NCI-H146 (cell line): ENCODE data around the gene LGALS3BP.

Experiments used
- DNase-seq: peaks from one replicate; lab custom pipeline; 2025; lab: John Stamatoyannopoulos, UW

The LGALS3BP gene

DNA sequence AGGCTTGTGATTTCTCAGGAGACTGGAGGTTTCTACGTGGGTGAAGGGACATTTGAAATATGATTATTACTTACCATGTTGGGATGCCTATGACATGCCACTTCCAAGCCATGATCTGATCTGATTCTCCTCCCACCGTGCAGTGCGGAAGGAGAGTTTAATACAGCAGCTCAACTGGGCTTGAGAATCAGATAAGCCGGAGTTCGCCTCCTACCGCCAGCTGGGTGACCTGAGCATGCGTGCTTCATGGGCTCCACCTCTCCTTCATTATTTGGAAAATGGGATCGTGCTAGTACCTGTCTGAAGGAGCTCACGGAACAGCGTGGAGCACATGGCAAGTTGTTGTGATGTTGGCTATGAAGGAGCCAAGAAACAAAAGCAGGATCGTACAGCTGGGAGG is 42.2 kb downstream of the LGALS3BP start:
- DNase-seq: no peak

DNA sequence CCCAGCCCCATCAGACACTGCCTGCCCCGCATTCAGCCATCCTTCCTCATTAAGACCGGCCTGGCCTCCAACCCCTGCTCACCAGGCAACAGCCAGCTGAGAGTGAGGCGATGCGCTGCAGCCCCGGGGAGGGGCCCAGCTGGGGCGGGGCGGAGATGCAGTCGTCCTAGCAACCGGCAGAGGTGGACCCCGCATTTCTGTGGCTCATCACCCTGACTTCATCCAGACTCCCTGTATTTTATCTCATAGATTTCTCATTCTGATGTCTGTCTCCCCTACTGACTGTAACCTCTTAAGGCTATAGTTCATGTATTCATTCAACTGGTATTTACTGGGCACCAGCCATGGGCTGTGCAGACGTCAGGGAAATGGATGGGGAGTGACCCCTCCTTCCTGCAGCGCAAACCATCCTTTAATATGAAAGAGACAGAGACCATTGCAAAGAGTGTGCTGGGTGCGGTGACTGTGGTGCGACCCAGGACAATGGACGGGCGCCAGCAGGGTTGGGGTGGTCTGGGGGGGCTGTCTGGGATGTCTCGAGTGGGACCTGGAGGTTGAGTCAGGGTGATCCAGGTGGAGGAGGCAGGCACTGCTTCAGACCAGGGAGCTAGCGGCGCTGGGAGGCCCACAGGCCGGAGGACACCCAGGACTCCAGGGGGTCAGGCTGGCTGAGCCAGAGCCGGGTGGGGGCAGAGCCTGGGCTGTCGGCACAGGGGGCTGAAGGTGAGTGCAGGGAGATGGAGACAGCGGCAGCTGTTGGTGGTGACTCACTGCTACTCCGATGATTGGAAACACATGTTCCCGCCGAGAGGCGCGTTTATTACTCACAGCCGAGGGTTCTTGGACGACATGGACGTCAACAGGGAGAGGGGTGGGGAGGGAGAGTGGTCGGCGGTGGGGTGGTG is 44.1 kb downstream of the LGALS3BP start:
- DNase-seq: no peak

DNA sequence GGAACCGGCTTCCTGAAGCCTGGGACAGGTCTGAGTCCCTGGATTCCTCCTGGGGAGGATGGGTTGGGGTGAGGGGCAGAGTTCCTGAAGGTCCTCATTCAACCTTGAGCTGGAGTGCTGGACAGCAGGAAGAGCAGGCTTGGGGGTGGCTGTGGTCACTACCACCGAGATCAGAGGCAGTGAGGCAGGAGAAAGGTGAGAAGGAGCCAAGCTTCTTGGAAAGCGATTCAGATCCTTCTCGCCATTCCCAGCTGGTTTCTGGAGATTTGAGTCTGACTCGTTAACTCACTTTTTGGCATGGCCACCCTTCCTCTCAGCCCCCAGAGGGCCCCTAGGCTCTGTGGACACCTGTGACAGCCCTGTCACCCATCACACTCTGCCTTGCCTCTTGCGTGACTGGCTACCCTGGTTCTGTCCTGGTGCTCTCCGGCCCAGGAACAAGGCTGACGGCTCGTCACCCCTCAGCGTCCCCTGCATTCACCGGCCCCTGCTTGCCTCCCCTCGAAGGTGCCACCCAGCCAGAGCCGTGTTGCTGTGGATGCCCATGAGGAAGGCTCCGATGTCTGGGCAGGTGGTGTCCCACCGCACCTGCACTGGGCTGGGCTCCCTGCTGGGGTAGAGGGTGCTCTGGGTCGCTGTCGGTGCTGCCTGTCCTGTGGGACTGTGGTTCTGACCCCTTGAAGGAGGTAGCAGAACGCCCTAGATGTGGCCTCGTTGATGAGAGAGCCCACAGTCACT is 44.9 kb downstream of the LGALS3BP start:
- DNase-seq: no peak

DNA sequence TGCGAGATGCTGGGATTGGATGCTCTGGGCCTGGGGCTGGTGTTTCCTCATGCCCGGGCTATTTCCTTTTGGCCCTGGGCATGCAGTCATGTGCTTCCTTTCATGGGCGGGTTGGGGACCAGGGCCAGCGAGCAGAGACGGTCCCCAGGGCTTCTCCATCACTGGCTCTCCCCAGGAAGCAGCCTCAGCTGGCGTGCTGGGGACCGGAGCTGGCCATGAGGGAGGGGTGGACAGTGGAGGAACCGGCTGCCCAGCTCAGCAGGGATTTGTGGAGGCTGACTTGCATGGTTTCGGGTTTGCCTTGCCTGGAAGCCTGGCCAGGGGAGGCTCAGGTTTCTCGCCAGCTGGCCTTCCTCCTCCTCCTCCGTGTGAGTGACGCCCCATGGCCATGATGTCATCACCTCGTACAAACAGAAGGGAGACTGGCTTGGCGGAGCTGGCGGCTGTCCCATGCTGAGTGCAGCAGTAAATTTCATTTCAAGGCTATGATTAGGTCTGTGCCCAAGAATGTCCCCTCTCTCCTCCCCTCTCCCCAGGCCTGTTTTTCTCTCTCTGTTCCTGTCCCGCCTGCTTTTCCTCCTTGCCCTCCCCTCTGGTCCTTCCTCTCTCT is 45.7 kb downstream of the LGALS3BP start:
- DNase-seq: peak; percentile 94

DNA sequence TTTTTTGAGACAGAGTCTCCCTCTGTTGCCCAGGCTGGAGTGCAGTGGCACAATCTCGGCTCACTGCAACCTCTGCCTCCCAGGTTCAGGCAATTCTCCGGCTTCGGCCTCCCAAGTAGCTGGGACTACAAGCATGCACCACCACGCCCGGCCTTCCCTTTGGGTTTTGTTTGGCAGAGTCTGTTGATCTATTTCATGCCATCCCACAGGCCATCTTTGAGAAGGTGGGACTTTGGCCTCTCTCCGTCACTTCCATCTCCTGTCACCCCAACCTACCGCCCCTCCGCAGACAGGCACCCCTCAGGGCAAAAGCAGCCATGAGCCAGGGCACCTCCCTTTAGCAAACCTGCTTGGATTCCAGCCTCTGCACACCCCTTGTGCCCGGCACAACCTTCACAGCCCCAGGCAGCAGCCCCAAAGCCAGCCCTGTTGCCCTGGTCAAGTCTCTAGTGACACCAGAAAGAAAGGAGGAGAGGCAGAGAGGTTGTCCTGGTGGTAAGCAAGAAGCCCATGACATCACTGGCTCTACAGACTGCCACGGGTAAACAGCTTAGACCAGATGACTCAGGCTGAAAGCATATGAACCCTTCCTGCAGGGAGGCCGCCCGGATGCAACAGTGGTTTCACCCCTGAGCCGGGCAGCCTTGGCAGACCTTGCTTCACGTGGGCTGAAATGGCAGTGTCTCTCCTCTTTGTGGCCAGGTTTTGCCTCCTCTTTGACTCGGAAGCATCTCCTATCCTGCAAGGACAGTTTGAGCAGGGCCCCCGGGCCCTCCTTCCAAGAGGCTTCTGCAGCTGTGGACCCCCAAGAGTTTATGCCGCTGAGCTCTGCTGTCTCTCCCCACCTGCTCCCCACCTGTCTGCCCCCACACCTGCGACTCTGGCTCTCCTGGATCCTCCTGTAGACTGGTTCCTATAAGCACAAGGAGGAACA is 46.4 kb downstream of the LGALS3BP start:
- DNase-seq: peak; percentile 53

DNA sequence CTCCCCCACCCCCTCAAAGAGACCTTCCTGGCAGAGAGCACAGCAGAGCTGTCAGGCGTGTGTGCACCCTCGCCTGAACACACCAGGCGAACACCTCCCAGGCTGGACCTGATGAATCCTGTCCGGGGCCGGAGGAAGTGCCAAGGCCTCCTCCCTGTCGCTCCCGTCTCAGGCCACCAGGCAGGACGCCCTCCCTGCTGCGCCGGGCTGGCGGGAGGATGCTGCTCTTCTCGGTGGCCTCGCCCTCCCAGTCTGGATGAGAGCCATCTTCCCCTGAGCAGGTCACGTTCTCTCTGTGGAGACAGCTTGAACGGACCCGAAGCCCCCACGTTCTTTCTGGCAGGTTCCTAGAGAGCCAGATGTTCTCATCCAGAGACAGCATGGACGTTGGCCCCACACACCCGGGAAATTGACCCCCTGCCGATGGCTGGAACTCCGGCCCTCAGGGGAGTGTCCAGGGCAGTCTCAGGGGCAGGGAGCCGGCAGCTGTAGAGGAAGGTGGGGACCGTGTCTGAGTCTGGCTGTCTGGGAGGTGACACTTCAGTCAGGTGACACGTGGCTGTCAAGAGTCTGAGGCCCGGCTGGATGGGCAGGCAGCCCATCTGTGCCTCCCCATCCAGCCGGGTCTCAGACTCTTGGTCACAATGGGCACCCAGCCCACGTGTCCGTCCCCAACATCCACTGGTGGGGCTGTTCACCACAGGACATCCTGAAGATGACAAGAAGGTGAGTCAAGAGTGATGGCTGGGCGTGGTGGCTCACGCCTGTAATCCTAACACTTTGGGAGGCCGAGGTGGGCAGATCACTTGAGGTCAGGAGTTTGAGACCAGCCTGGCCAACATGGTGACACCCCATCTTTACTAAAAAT is 49.6 kb downstream of the LGALS3BP start:
- DNase-seq: peak; percentile 10

DNA sequence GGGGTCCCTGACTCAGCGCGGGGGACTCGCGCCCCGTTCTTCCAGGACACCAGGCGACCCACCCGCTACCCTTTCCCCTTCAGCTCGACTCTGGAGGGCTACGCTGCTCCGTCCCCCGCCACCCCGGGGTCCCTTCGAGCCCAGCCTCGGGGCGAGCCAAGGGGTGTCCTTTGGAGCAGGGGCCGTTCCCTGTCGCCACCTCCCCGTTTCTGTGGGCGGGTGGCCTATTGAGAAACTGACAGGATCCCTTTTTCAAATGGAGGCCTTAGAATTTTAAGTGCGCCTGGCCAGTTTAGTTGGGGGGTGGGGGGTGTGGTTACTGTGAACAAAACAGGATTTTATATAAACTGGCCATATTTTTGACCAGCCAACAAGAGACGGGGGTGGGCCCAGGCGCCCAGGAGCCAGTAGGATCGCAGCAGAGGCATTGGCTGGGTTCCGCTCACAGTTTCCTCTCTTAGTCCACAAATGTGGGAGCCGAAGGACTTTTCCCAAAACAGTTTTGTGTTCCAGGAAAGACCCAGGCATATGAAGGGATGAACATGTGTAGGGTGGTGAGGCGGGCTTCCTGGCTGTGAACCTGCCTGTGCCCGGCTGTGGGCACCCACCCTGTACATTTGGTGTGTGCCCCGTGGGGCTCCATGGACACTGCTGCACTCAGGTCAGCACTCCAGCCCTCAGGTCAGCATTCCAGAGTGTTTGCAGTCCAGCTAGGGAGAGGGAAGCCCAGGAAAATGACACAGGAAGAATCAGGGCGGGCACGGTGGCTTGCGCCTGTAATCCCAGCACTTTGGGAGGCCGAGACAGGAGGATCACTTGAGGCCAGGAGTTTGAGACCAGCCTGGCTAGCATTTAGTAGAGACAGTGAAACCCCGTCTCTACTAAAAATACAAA is 53.8 kb downstream of the LGALS3BP start:
- DNase-seq: peak; percentile 41

DNA sequence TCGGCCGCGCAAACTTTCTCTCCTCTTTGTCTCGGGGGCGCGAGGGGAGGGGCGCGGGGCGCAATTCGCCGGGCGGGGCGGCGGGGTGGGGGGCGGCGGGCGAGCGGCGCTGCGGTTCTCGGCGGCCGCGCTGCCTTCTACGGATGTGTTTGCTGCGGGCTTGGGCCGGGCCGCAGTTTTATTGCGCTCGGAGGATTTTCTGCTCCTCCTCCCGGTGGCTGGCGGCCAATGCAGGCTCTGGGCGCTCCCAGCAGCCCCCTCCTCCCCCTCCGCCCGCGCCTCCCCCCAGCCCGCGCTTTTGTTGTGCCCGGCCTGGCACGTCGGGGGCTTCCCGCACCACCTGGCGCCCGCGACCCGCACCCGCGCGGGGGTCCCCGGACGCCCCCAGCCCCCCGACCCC is 54.5 kb downstream of the LGALS3BP start, which contains the start of gene TIMP2:
TSS of gene TIMP2 (minus strand) at position 154 of the 400 bp plus-strand sequence. CDS start 299 bp downstream, outside the sequence.
- DNase-seq: peak; percentile 85

DNA sequence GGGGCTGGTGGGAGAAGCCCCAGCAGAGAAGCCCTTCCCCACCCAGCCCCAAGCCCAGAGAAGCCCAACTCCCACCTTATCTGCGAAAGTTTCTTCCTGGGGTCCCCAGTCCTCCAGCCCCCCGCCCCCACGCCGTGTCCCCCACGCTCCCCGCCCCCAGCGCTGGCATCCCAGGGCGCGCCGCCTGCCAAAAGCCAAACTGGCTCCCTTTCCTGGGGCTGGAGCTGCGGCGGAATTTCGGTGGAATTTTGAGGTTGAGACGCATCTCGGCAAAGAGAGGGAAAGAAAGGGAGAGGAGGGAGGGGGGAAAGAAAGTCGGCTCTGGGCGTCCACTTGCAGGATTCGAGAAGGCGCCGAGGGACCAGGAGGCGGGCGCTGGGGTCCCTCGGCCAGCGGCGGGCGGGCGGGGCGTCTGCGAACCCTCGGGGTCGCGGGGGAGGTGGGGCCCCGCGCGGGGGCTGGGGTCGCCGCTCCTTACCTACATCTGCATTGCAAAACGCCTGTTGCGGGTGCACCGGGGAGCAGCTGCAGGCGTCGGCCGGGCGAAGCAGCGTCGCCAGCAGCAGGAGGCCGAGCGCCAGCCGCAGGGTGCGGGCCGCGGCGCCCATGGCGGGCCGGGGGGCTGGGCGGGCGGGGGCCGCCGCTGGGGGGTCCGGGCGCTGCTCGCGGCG is 55.1 kb downstream of the LGALS3BP start:
- DNase-seq: peak; percentile 29

DNA sequence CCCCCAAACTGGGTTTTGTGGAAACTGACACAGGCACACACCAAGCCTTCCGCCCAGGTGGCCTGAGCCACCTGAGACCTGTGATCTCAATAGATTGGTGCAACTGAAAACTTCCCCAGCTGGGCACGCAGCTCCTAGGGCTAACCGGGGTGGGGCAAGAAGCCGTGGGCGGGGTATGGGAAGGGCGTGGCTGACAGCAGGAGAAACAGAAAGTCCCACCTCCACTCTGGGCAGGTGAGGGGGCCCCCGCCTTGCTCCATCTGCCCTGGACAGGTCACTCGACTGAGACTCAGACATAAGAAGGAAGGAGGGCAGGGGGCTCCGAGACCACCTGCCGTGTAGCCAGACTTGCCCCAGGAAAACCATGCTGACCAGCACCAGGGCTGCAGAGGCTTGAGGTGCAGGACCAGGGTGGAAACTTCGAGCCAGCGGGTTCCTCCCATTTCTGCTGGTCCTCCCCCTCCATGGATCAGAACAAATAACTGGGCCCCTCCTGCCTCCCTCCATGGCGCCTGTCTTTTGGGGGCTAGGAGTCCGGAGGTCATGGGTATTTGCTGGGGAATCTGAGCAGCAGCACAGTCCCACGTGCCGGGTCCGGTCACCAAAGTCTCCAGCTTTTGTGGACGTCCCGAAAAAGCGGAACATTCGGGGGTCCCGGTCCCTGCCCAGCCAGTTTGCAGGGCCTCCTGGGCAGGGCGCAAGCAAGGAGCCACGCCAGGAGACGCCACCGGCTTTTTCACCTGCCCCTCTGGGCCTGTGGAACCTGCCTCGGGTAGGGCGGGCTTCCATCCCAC is 55.9 kb downstream of the LGALS3BP start:
- peak; percentile 80 for DNase-seq

DNA sequence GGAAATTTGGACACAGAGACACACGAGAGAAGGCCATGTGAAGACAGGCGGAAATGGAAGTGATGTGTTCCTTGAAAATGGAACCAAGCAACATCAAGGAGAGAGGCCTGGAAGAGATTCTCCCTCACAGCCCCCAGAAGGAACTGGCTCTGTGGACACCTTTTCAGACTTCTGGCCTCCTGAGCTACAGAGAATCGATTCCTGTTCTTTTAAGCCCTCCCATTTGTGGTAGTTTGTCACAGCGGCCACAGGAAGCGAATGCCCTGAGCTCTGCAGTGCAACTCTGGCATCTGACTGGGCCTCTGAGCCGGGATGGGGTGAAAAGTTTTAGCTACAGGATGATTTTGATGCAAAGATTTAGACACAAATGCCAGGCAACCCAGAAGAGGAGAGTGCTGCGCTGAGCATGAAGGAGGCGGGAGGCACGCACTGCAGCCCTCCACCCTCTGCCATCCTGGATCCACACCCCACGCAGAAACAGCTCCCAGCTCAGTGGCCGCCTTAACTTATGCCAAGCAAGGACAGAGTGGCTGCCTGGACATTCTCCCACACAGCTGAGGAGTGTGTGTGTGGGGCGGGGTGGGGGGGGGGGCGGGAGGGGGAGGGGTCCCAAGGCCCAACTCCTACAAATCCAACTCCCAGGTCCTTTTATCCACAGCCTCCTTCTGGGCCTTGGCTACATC is 56.8 kb downstream of the LGALS3BP start:
- DNase-seq: no peak

DNA sequence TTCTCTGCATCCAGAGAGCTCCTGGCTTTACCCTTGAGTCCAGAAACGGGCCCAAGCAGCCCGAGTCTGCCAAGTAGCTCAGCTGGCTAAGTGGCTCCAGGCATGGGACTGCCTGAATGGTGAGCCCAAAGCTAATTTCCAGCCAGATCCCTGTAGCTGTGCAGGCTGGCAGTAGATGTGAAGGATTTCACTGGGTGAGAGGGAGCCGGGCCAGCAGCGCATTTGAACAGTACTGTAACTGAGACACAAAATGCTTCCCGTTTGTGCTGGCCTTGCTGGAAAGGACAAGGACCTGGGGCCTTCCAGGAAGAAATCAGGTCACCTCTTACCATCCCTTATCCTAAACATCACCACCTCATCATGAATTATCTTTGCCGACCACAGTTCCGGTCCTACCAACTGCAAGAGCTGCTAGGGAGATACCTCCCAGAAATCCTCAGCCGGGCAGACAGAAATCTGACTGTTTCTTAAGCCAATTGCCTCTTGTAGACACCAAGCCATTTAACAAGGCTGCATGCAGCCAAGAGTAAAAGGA is 58.2 kb downstream of the LGALS3BP start:
- no peak for DNase-seq
